ENCODE results near the gene FAM187B. TPM values are rescaled to one million over a fixed set of nuclear protein-coding genes. Genes with fewer than 3 reads are reported as not detected.

Gene FAM187B
- not detected in 2 replicates for total RNA-seq

GRCh38 chr19:35228177-35228930 lies at the start of gene FAM187B:
TSS of gene FAM187B (minus strand) at chr19:35228739. CDS start at chr19:35228680, 59 bp downstream.

GRCh38 chr19:35268536-35269437 lies 40.2 kb upstream of the FAM187B start, which contains the start of gene USF2:
TSS of gene USF2 (plus strand) at chr19:35268962. CDS start at chr19:35269102, 140 bp downstream.

GRCh38 chr19:35248310-35249145 lies 20.0 kb upstream of the FAM187B start, which contains the start of gene LSR:
TSS of gene LSR (plus strand) at chr19:35249002. CDS start at chr19:35249023, 21 bp downstream.

Other genes starting within 250 kb of the FAM187B start
- gene GRAMD1A, start 228.4 kb downstream of the FAM187B start, total RNA-seq = 45.6 and 49.5 TPM in 2 replicates
- 10.1 and 15.4 TPM in 2 replicates for gene SCN1B, start 198.3 kb downstream of the FAM187B start, total RNA-seq
- gene HPN, start 187.0 kb downstream of the FAM187B start, total RNA-seq = not detected in 2 replicates
- gene FXYD3, start 112.9 kb downstream of the FAM187B start, total RNA-seq = not detected in 2 replicates
- not detected in 2 replicates for gene LGI4, start 93.7 kb downstream of the FAM187B start, total RNA-seq
- gene FXYD1, start 89.9 kb downstream of the FAM187B start, total RNA-seq = not detected in 2 replicates
- gene FXYD7, start 85.5 kb downstream of the FAM187B start, total RNA-seq = not detected in 2 replicates
- gene FXYD5, start 74.0 kb downstream of the FAM187B start, total RNA-seq = 257 and 258 TPM in 2 replicates
- 0.93 and 2.0 TPM in 2 replicates for gene LSR, start 20.3 kb upstream of the FAM187B start, total RNA-seq
- 63.6 and 70.2 TPM in 2 replicates for gene USF2, start 40.2 kb upstream of the FAM187B start, total RNA-seq
- gene HAMP, start 53.8 kb upstream of the FAM187B start, total RNA-seq = not detected in 2 replicates
- not detected in 2 replicates for gene MAG, start 63.4 kb upstream of the FAM187B start, total RNA-seq
- 0.15 and 1.1 TPM in 2 replicates for gene CD22, start 100.4 kb upstream of the FAM187B start, total RNA-seq
- gene FFAR1, start 119.2 kb upstream of the FAM187B start, total RNA-seq = not detected in 2 replicates
- gene FFAR3, start 129.7 kb upstream of the FAM187B start, total RNA-seq = not detected in 2 replicates
- not detected in 2 replicates for gene GPR42, start 142.3 kb upstream of the FAM187B start, total RNA-seq
- not detected in 2 replicates for gene FFAR2, start 219.5 kb upstream of the FAM187B start, total RNA-seq

Data from mammary microvascular endothelial cell (primary cell).